A673 (cell line): ENCODE data around the gene CCDC54.

Experiments used
- CTCF ChIP-seq: fragments of 300-800, 200-600 bp; sonication (generic); conservative IDR thresholded peaks from 2 replicates; pipeline ENCODE4 v1.5.1; 2017; ENCODE audit warnings: low read depth, mild to moderate bottlenecking, antibody characterized with exemption, low read length, moderate library complexity, mixed read lengths
- EZH2 ChIP-seq: fragments of 200-600 bp; sonication (generic); IDR thresholded peaks from 2 replicates; pipeline ENCODE4 v1.6.1; 2017; ENCODE audit warnings: borderline replicate concordance, low read depth, mild to moderate bottlenecking, mixed read lengths, antibody characterized with exemption, low read length; ENCODE audit not compliant: poor library complexity, severe bottlenecking

DNA sequence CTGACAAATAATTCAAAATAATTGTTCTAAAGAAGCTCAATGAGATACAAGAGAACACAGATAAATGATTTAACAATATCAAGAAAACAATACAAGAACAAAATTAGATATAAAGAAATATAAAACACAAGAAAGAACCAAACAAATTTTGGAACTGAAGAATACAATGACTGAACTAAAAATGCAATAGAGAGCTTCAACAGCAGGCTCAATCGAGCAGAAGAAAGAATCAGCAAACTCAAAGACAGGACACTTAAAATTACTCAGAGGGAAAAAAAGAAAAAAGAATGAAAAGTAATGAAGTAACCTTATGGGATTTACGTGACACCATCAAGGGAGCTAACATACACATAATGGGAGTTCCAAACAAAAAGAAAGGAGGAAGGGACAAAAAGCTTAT is 32.1 kb downstream of the CCDC54 start:
- TF ChIP-seq CTCF (no peak), EZH2 (no peak)
